ENCODE data around the gene DHX34. TPM values are rescaled to one million over a fixed set of nuclear protein-coding genes. Genes with fewer than 3 reads are reported as not detected.
"Not testable (repeated sequence)": the region's sequence is repeated elsewhere in the genome, so short reads cannot be mapped to it uniquely, and the experiment has no call there.

The DHX34 gene
- total RNA-seq, 3 donors from 2014 or later, result 6.2 to 20.6 (median 20.5) TPM

DNA sequence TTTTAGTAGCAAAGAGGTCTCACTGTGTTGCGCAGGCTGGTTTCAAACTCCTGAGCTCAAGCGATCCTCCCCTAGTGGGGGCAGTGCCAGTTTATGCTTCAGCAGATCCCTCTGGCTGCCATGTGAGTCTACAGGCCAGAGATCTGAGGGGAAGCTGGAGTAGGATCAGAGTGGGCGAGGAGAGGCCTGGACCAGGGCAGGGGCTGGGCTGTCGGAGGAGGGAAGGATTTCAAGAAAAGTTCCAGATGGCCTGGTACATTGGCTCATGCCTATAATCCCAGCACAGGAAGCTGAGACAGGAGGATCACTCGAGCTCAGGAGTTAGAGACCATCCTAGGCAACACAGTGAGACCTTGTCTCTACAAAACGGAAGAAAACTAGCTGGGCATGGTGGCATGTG, 9.8 kb downstream of the DHX34 start:
- H3K27ac ChIP-seq, result no peak overlapping the region
- TF ChIP-seq, protein P1, sequence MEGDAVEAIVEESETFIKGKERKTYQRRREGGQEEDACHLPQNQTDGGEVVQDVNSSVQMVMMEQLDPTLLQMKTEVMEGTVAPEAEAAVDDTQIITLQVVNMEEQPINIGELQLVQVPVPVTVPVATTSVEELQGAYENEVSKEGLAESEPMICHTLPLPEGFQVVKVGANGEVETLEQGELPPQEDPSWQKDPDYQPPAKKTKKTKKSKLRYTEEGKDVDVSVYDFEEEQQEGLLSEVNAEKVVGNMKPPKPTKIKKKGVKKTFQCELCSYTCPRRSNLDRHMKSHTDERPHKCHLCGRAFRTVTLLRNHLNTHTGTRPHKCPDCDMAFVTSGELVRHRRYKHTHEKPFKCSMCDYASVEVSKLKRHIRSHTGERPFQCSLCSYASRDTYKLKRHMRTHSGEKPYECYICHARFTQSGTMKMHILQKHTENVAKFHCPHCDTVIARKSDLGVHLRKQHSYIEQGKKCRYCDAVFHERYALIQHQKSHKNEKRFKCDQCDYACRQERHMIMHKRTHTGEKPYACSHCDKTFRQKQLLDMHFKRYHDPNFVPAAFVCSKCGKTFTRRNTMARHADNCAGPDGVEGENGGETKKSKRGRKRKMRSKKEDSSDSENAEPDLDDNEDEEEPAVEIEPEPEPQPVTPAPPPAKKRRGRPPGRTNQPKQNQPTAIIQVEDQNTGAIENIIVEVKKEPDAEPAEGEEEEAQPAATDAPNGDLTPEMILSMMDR (IDR thresholded peaks at IDR 0.05), result no peak
- no peak for TF ChIP-seq POLR2AphosphoS5 (IDR thresholded peaks at IDR 0.05)
- TF ChIP-seq POLR2A (IDR thresholded peaks at IDR 0.05), result no peak
- intact Hi-C loops (cut with DNase I; ENCODE audit: low total_unique reads), result no loop called here
- H3K27me3 ChIP-seq, result no peaks in the 10 kb centered on the region
- no peak overlapping the region for H3K4me3 ChIP-seq
- no peaks in the 10 kb centered on the region for H3K9me3 ChIP-seq
- no peaks in the 10 kb centered on the region for H3K4me1 ChIP-seq
- peaks cover 9% of the 10 kb centered on the region for H3K36me3 ChIP-seq
- DNase-seq (ENCODE audit: low spot score in 2 of 2), result no peak

DNA sequence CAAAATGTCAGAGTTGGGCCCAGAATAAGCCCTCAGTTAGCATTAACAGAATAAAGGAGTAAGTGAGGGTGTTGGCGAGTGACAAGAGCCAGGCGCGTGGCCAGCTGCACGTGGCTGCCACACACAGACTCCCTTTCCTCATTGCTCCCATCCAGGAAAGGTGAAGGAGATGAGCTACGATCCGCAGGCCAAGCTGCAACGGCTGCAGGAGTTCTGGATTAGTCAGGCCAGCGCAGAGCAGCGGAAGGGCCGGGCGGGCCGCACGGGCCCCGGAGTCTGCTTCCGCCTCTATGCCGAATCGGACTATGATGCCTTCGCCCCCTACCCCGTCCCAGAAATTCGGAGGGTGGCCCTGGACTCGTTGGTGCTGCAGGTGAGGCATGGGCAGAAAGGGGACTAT, 13.2 kb downstream of the DHX34 start:
- H3K4me3 ChIP-seq, result no peak overlapping the region
- H3K9me3 ChIP-seq, result no peaks in the 10 kb centered on the region
- DNase-seq (ENCODE audit: low spot score in 2 of 2), result no peak
- peaks cover 5% of the 10 kb centered on the region for H3K36me3 ChIP-seq
- intact Hi-C loops (cut with DNase I; ENCODE audit: low total_unique reads), result no loop called here
- no peak overlapping the region for H3K27ac ChIP-seq
- H3K4me1 ChIP-seq, result no peaks in the 10 kb centered on the region
- no peaks in the 10 kb centered on the region for H3K27me3 ChIP-seq
- TF ChIP-seq POLR2AphosphoS5 (IDR thresholded peaks at IDR 0.05), result no peak
- TF ChIP-seq, protein P1 (IDR thresholded peaks at IDR 0.05), result no peak
- no peak for TF ChIP-seq POLR2A (IDR thresholded peaks at IDR 0.05)

DNA sequence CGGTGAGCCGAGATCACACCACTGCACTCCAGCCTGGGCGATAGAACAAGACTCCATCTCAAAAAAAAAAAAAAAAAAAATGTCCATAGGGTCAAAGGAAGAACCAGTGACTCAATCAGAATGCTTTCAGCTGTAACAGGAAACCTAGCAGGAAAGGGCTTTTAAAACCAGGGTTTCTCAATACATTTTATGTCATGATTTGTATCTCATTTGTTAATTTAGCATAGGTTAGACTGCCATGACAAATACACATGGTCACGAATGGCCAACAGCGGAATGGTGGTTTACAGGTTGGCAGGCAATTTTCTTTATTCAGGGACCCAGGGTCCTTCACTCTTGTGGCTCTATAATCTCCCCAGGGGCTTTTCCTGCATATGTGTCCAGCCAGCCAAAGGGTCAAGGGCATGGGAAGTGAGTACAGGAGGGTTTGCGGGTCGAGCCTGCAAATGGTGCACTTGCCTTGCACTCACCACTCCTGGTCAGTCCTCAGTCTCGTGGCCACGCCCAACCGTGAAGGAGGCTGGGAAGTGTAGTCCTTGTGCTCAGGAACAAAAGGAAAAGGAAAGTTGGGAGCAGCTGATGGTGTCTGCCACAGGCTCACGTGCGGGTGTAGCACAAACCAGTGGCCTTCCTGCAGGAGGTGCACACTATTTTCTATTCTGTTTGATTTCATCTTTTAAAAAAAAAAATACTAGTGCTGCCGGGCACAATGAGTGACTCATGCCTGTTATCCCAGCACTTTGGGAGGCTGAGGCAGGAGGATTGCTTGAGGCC, 14.8 kb downstream of the DHX34 start:
- no peak for DNase-seq (ENCODE audit: low spot score in 2 of 2)
- no peak for TF ChIP-seq POLR2AphosphoS5 (IDR thresholded peaks at IDR 0.05)
- no peak for TF ChIP-seq POLR2A (IDR thresholded peaks at IDR 0.05)
- H3K27me3 ChIP-seq, result no peaks in the 10 kb centered on the region
- no peak overlapping the region for H3K4me3 ChIP-seq
- intact Hi-C loops (cut with DNase I; ENCODE audit: low total_unique reads), result no loop called here
- H3K27ac ChIP-seq, result no peak overlapping the region
- no peaks in the 10 kb centered on the region for H3K4me1 ChIP-seq
- no peaks in the 10 kb centered on the region for H3K9me3 ChIP-seq
- H3K36me3 ChIP-seq, result no peaks in the 10 kb centered on the region

DNA sequence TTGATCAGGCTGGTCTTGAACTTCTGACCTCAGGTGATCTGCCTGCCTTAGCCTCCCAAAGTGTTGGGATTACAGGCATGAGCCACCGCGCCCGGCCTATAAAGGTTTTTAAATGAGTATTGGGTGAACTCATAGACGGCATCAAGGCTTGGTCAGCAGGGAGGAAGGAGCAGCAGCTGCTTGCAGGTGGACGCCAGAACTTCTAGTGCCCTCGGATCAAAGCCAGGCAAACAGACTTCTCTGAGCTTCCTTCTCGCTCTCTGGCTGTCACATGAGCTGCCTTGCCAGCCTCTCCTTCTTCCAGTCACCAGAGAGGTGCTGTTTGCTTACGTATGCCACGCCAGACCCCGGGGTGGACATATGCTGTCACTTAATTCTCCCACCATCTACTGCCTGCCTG, 16.3 kb downstream of the DHX34 start:
- H3K27me3 ChIP-seq; H3K4me3 ChIP-seq; H3K27ac ChIP-seq; H3K36me3 ChIP-seq; H3K4me1 ChIP-seq; H3K9me3 ChIP-seq; DNase-seq (ENCODE audit: low spot score in 2 of 2); intact Hi-C loops (cut with DNase I; ENCODE audit: low total_unique reads): not testable (repeated sequence)

DNA sequence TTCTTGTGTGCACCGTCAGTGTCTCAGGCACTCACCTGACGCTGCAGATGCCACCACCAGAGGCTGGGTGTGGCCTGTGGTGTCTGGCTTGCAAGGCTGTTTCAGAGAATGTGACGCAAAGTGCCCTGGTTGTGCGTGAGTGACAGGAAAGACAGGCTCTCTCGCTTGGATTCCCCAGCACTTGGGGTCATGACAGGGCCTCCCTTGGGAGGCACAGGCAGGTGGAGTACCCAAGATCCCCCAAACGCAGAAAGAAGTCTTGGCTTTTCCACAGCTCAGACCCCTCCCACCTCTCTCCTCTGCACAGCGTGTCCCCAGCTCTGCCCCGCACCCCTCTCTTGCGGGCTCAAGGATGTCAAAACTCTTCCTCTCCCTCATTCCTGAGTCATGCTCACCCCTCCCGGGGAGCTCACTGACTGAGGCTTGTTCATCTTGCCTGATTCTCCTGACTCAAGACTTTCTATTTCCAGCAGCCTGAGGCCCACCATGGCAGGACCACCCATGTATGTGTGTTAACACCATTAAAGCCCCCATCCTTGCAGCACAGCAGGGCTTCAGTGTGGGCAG, 21.0 kb downstream of the DHX34 start:
- Histone ChIP-seq H3K4me3 (no peak overlapping the region), H3K27ac (no peak overlapping the region), H3K27me3 (no peaks in the 10 kb centered on the region), H3K9me3 (no peaks in the 10 kb centered on the region), H3K4me1 (no peaks in the 10 kb centered on the region), H3K36me3 (peaks cover 11% of the 10 kb centered on the region)
- TF ChIP-seq POLR2AphosphoS5 (IDR thresholded peaks at IDR 0.05) (no peak), POLR2A (IDR thresholded peaks at IDR 0.05) (no peak)
- TF ChIP-seq, protein P1 (IDR thresholded peaks at IDR 0.05), result no peak
- DNase-seq (ENCODE audit: low spot score in 2 of 2), result no peak
- intact Hi-C loops (cut with DNase I; ENCODE audit: low total_unique reads), result no loop called here

DNA sequence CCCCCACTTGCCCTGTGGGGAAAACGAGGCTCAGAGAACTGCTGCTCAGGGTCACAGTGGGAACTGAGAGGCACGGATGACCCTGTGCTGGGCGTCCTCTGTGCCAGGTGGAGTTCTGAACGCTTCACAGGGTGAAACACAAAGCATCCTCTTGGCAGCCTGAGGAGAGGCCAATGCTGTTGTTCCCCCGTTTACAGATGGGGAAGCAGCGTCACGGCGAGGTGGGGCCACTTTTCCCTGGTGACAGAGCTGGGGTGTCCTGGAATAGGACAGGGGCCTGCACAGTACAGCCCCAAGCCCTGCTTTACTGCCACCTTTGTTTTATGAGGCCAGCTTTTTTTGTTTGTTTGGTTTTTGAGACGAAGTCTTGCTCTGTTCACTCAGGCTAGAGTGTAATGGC, 22.1 kb downstream of the DHX34 start:
- no peak overlapping the region for H3K27ac ChIP-seq
- H3K36me3 ChIP-seq, result peaks cover 21% of the 10 kb centered on the region
- no peaks in the 10 kb centered on the region for H3K4me1 ChIP-seq
- no peaks in the 10 kb centered on the region for H3K9me3 ChIP-seq
- intact Hi-C loops (cut with DNase I; ENCODE audit: low total_unique reads), result no loop called here
- TF ChIP-seq, protein P1 (IDR thresholded peaks at IDR 0.05), result no peak
- H3K4me3 ChIP-seq, result no peak overlapping the region
- DNase-seq (ENCODE audit: low spot score in 2 of 2), result no peak
- H3K27me3 ChIP-seq, result no peaks in the 10 kb centered on the region
